CD14-positive monocyte (primary cell): ENCODE measurements around the gene SSBP3. TPM values are rescaled to one million over a fixed set of nuclear protein-coding genes. Genes with fewer than 3 reads are reported as not detected.

Source experiments
- DNase-seq, 3 donors: peaks; one replicate each; pipeline ENCODE4 v3.0.0-alpha.2; 2011 to 2022
- H2AFZ ChIP-seq: 2 replicates; pipeline ENCODE4 v1.6.0; 2012; ENCODE audit warnings: mild to moderate bottlenecking, low read depth, low read length, inconsistent platforms; ENCODE audit not compliant: insufficient read depth, poor library complexity, severe bottlenecking
- H3K27ac ChIP-seq, 2 donors: 1 replicate in 1 of 2; 2 replicates in 1 of 2; pipeline ENCODE4 v1.5.1; 2012 to 2013; ENCODE audit warnings: low read length in 2 of 2, control low read depth in 1 of 2, inconsistent platforms in 1 of 2, low read depth in 1 of 2, mild to moderate bottlenecking in 1 of 2
- H3K27me3 ChIP-seq, 2 donors: one replicate each; pipeline versions ENCODE4 v1.6.0 to v1.6.1; 2011 to 2013; ENCODE audit warnings: low read length in 2 of 2; ENCODE audit not compliant: control insufficient read depth in 2 of 2, insufficient read depth in 2 of 2
- H3K36me3 ChIP-seq, 2 donors: replicated peaks in 1 of 2; 1 replicate in 1 of 2; 2 replicates in 1 of 2; pipeline versions ENCODE4 v1.5.1 to v1.6.1; 2012 to 2013; ENCODE audit warnings: low read length in 2 of 2, control low read depth in 1 of 2, inconsistent platforms in 1 of 2, mild to moderate bottlenecking in 1 of 2; ENCODE audit not compliant: insufficient read depth in 2 of 2, control insufficient read depth in 1 of 2
- H3K4me1 ChIP-seq, 2 donors: 1 replicate in 1 of 2; 2 replicates in 1 of 2; pipeline versions ENCODE4 v1.5.1 to v1.6.1; 2012 to 2013; ENCODE audit warnings: low read length in 2 of 2, control low read depth in 1 of 2, inconsistent platforms in 1 of 2, mild to moderate bottlenecking in 1 of 2, moderate library complexity in 1 of 2; ENCODE audit not compliant: insufficient read depth in 2 of 2, control insufficient read depth in 1 of 2
- H3K4me2 ChIP-seq: replicated peaks from 2 replicates; pipeline ENCODE3; 2012; ENCODE audit warnings: low read length, moderate library complexity, mild to moderate bottlenecking; ENCODE audit not compliant: poor library complexity, severe bottlenecking; ENCODE audit errors: extremely low read depth
- H3K4me3 ChIP-seq, 3 experiments: fragments of 200-600 bp in 1 of 3; sonication (generic) in 1 of 3; replicated peaks in 1 of 3; 1 replicate in 2 of 3; 2 replicates in 1 of 3; pipeline ENCODE4 v1.5.1; 2011 to 2013; ENCODE audit warnings: low read length in 3 of 3, mild to moderate bottlenecking in 3 of 3, control low read depth in 2 of 3, low read depth in 2 of 3, inconsistent platforms in 1 of 3, moderate library complexity in 1 of 3
- H3K79me2 ChIP-seq: 2 replicates; pipeline ENCODE4 v1.6.0; 2012; ENCODE audit warnings: mild to moderate bottlenecking, control low read depth, inconsistent platforms, low read length, moderate library complexity; ENCODE audit not compliant: insufficient read depth
- H3K9ac ChIP-seq: 2 replicates; pipeline ENCODE4 v1.6.0; 2017; ENCODE audit warnings: low read length, mild to moderate bottlenecking; ENCODE audit not compliant: insufficient read depth, poor library complexity, severe bottlenecking
- H3K9me3 ChIP-seq, 2 donors: replicated peaks in 1 of 2; 1 replicate in 1 of 2; 2 replicates in 1 of 2; pipeline versions ENCODE4 v1.5.1 to v1.6.1; 2012 to 2013; ENCODE audit warnings: low read length in 2 of 2, control low read depth in 1 of 2; ENCODE audit not compliant: control insufficient read depth in 1 of 2, insufficient read depth in 1 of 2
- H4K20me1 ChIP-seq: 2 replicates; pipeline ENCODE4 v1.6.0; 2012; ENCODE audit warnings: mild to moderate bottlenecking, low read length, control low read depth, moderate library complexity; ENCODE audit not compliant: insufficient read depth
- H3K27ac Mint-ChIP-seq, 7 donors: one replicate each; pipeline ENCODE4 v1.8.0; 2020; ENCODE audit warnings: mild to moderate bottlenecking in 7 of 7, mixed read lengths in 7 of 7, moderate library complexity in 6 of 7, inconsistent platforms in 2 of 7
- H3K27me3 Mint-ChIP-seq, 3 donors: one replicate each; pipeline ENCODE4 v1.8.0; 2021 to 2022; ENCODE audit warnings: low read depth in 3 of 3, mild to moderate bottlenecking in 3 of 3, mixed read lengths in 3 of 3, moderate library complexity in 3 of 3, inconsistent platforms in 1 of 3
- H3K36me3 Mint-ChIP-seq, 2 donors: one replicate each; pipeline ENCODE4 v1.8.0; 2020; ENCODE audit warnings: mixed read lengths in 2 of 2, inconsistent platforms in 1 of 2, mild to moderate bottlenecking in 1 of 2
- H3K4me1 Mint-ChIP-seq: one replicate; pipeline ENCODE4 v1.8.0; 2020; ENCODE audit warnings: mild to moderate bottlenecking, mixed read lengths
- H3K4me3 Mint-ChIP-seq, 2 donors: one replicate each; pipeline ENCODE4 v1.8.0; 2020; ENCODE audit warnings: mild to moderate bottlenecking in 2 of 2, mixed read lengths in 2 of 2, moderate library complexity in 1 of 2
- H3K9me3 Mint-ChIP-seq, 7 donors: one replicate each; pipeline ENCODE4 v1.8.0; 2020 to 2022; ENCODE audit warnings: mixed read lengths in 7 of 7, mild to moderate bottlenecking in 6 of 7, moderate library complexity in 6 of 7, inconsistent platforms in 2 of 7
- CTCF ChIP-seq: fragments of 200-600 bp; IDR thresholded peaks from one replicate; pipeline ENCODE4 v1.8.0; 2022; ENCODE audit warnings: antibody characterized with exemption, mild to moderate bottlenecking
- WGBS: methylation state at CpG from one replicate; pipeline ENCODE4 v1.1.5; 2013; ENCODE audit warnings: missing lambda C conversion rate; ENCODE audit not compliant: insufficient coverage; 5-methylcytosine and 5-hydroxymethylcytosine counted together
- intact Hi-C, 2 donors: fragments of 100-400 bp; cut with micrococcal nuclease; formaldehyde crosslinking; loops; one replicate each; pipeline versions ENCODE4 v1.15.0 to v1.15.1; 2023
- polyA plus RNA-seq, 3 donors: library from polyadenylated mRNA; depleted of rRNA in 1 of 3; unstranded in 2 of 3; stranded (reverse) in 1 of 3; fragments of 300-500 nt in 2 of 3; fragments of >200 nt in 1 of 3; fragmentation: Illumina TruSeq in 2 of 3; gene quantifications; 1 replicate in 2 of 3; 2 replicates in 1 of 3; pipeline ENCODE4 v1.2.3, GENCODE V29; 2012 to 2021

Gene SSBP3
- polyA plus RNA-seq, 3 donors = 4.1 to 30.7 (median 4.3) TPM

- Histone ChIP-seq H3K36me3 (peaks cover 2 to 21% of the 10 kb centered on the region in 2 donors), H2AFZ (no peak overlapping the region), H3K79me2 (no peaks in the 10 kb centered on the region), H4K20me1 (peaks cover 21% of the 10 kb centered on the region), H3K4me1 (peaks cover 14 to 17% of the 10 kb centered on the region in 2 donors), H3K4me2 (no peak overlapping the region), H3K9ac (no peak overlapping the region), H3K9me3 (no peaks in the 10 kb centered on the region), H3K27me3 (no peaks in the 10 kb centered on the region), H3K27ac (no peak overlapping the region), H3K4me3 (no peak overlapping the region)
- H3K4me3 Mint-ChIP-seq = no peak overlapping the region
- TF ChIP-seq CTCF = no peak
- 96% methylated on average over 7 of the region's 8 CpGs for WGBS
- no peak for DNase-seq
- H3K36me3 Mint-ChIP-seq = peaks cover 17 to 19% of the 10 kb centered on the region in 2 donors
- H3K27me3 Mint-ChIP-seq = peaks cover 0 to 3% (median 0%) of the 10 kb centered on the region in 3 donors
- intact Hi-C loops = no loop called here
- H3K9me3 Mint-ChIP-seq = peaks cover 0 to 2% (median 0%) of the 10 kb centered on the region in 7 donors
- H3K27ac Mint-ChIP-seq = peak overlapping the region in 1 of 7 donors; percentile 48
- peaks cover 15% of the 10 kb centered on the region for H3K4me1 Mint-ChIP-seq
Observed at GRCh38 chr1:54279457-54279856, 126.7 kb downstream of the SSBP3 start.

GRCh38 chr1:54278941-54279422 lies 127.2 kb downstream of the SSBP3 start:
- H3K9ac ChIP-seq = no peak overlapping the region
- intact Hi-C loops = no loop called here
- no peak for DNase-seq
- 81% methylated on average over 8 of the region's 9 CpGs for WGBS
- H4K20me1 ChIP-seq = peaks cover 21% of the 10 kb centered on the region
- H3K4me2 ChIP-seq = no peak overlapping the region
- no peak overlapping the region for H2AFZ ChIP-seq
- Mint-ChIP-seq H3K4me3 (no peak overlapping the region), H3K27me3 (peaks cover 0 to 3% (median 0%) of the 10 kb centered on the region in 3 donors), H3K9me3 (peaks cover 0 to 2% (median 0%) of the 10 kb centered on the region in 7 donors), H3K36me3 (peaks cover 17 to 19% of the 10 kb centered on the region in 2 donors), H3K4me1 (peaks cover 15% of the 10 kb centered on the region), H3K27ac (peak overlapping the region in 2 of 7 donors; percentile 48 to 63)
- no peaks in the 10 kb centered on the region for H3K9me3 ChIP-seq
- peaks cover 14 to 17% of the 10 kb centered on the region in 2 donors for H3K4me1 ChIP-seq
- peak overlapping the region in 1 of 2 donors; percentile 20 for H3K27ac ChIP-seq
- no peaks in the 10 kb centered on the region for H3K79me2 ChIP-seq
- no peak for TF ChIP-seq CTCF
- H3K4me3 ChIP-seq = no peak overlapping the region
- no peaks in the 10 kb centered on the region for H3K27me3 ChIP-seq
- peaks cover 2 to 21% of the 10 kb centered on the region in 2 donors for H3K36me3 ChIP-seq
